IMR-90 (cell line): ENCODE measurements around the gene OPA3. TPM values are rescaled to one million over a fixed set of nuclear protein-coding genes. Genes with fewer than 3 reads are reported as not detected.

Experiments used
- ATAC-seq: fragments of 200-7000 bp; cut with Tn5 transposase; 2 replicates; pipeline ENCODE4 v1.9.1; 2020; ENCODE audit warnings: low read depth, mild to moderate bottlenecking, moderate library complexity
- BruUV-seq: library from RNA; stranded (reverse); fragments of 400-500 nt; replicated peaks from 2 replicates; lab custom pipeline; 2021; lab: Mats Ljungman, UMichigan
- CTCF ChIA-PET: fragments of 300-600 bp; formaldehyde crosslinking; extraction: SDS; loops from one replicate; lab custom pipeline; 2021; ENCODE audit warnings: antibody characterized with exemption; lab: Yijun Ruan, JAX
- POLR2A ChIA-PET: fragments of 300-600 bp; sonication (Branson Sonifier 250); formaldehyde crosslinking; loops from one replicate; lab custom pipeline; 2022; ENCODE audit warnings: antibody characterized with exemption; ENCODE audit not compliant: unreplicated experiment; lab: Charles Lee
- DNase-seq: peaks from one replicate; pipeline ENCODE4 v3.0.0; 2013
- H2AFZ ChIP-seq: replicated peaks from 2 replicates; pipeline ENCODE3; 2013; ENCODE audit warnings: low read length, mild to moderate bottlenecking; ENCODE audit not compliant: poor library complexity
- H2AK5ac ChIP-seq: 2 replicates; pipeline ENCODE4 v1.6.1; 2013; ENCODE audit warnings: low read depth, low read length, inconsistent platforms
- H2AK9ac ChIP-seq: replicated peaks from 2 replicates; pipeline ENCODE3; 2013; ENCODE audit warnings: mild to moderate bottlenecking, low read depth, low read length, moderate library complexity; ENCODE audit not compliant: poor library complexity
- H2BK120ac ChIP-seq: 2 replicates; pipeline ENCODE4 v1.6.1; 2013; ENCODE audit warnings: low read depth, low read length, inconsistent platforms
- H2BK15ac ChIP-seq: 3 replicates; pipeline ENCODE4 v1.6.1; 2013; ENCODE audit warnings: low read depth, low read length, inconsistent platforms
- H2BK20ac ChIP-seq: 2 replicates; pipeline ENCODE4 v1.6.1; 2013; ENCODE audit warnings: low read depth, mild to moderate bottlenecking, inconsistent platforms, low read length, moderate library complexity
- H2BK5ac ChIP-seq: 2 replicates; pipeline ENCODE4 v1.6.1; 2013; ENCODE audit warnings: mild to moderate bottlenecking, low read depth, low read length, inconsistent platforms; ENCODE audit not compliant: poor library complexity, severe bottlenecking
- H3K14ac ChIP-seq: replicated peaks from 2 replicates; pipeline ENCODE4 v1.6.1; 2013; ENCODE audit warnings: low read depth, low read length, inconsistent platforms
- H3K18ac ChIP-seq: 2 replicates; pipeline ENCODE4 v1.6.1; 2013; ENCODE audit warnings: low read depth, low read length, control low read depth
- H3K23ac ChIP-seq: 2 replicates; pipeline ENCODE4 v1.6.1; 2013; ENCODE audit warnings: low read depth, low read length, inconsistent platforms
- H3K27ac ChIP-seq: 2 replicates; pipeline ENCODE4 v1.5.1; 2013; ENCODE audit warnings: mild to moderate bottlenecking, control low read depth, low read length; ENCODE audit not compliant: insufficient read depth
- H3K27me3 ChIP-seq: 2 replicates; pipeline ENCODE4 v1.6.1; 2013; ENCODE audit warnings: low read length; ENCODE audit not compliant: control insufficient read depth, insufficient read depth
- H3K36me3 ChIP-seq: 2 replicates; pipeline ENCODE4 v1.6.1; 2013; ENCODE audit warnings: low read length, mixed read lengths; ENCODE audit not compliant: control insufficient read depth, insufficient read depth
- H3K4ac ChIP-seq: 2 replicates; pipeline ENCODE4 v1.6.1; 2013; ENCODE audit warnings: low read depth, low read length, inconsistent platforms
- H3K4me1 ChIP-seq: 2 replicates; pipeline ENCODE4 v1.6.1; 2013; ENCODE audit warnings: low read length, mixed read lengths; ENCODE audit not compliant: control insufficient read depth, insufficient read depth
- H3K4me2 ChIP-seq: 2 replicates; pipeline ENCODE4 v1.6.1; 2013; ENCODE audit warnings: low read depth, mild to moderate bottlenecking, control low read depth, low read length, moderate library complexity
- H3K4me3 ChIP-seq: 2 replicates; pipeline ENCODE4 v1.5.1; 2013; ENCODE audit warnings: low read depth, mild to moderate bottlenecking, control low read depth, low read length, moderate library complexity; ENCODE audit not compliant: insufficient read depth
- H3K56ac ChIP-seq: 2 replicates; pipeline ENCODE4 v1.6.1; 2013; ENCODE audit warnings: low read length, inconsistent platforms; ENCODE audit not compliant: insufficient read depth; ENCODE audit errors: extremely low read depth
- H3K79me1 ChIP-seq, 2 experiments: 2 replicates each; pipeline ENCODE4 v1.6.1; 2013; ENCODE audit warnings: low read length in 2 of 2, inconsistent platforms in 1 of 2, low read depth in 1 of 2
- H3K9ac ChIP-seq: 2 replicates; pipeline ENCODE4 v1.6.1; 2013; ENCODE audit warnings: low read depth, low read length, control low read depth
- H3K9me1 ChIP-seq: 2 replicates; pipeline ENCODE4 v1.6.1; 2013; ENCODE audit warnings: low read length, inconsistent platforms; ENCODE audit not compliant: insufficient read depth
- H3K9me3 ChIP-seq: 2 replicates; pipeline ENCODE4 v1.6.1; 2013; ENCODE audit warnings: low read length; ENCODE audit not compliant: control insufficient read depth, insufficient read depth
- H4K20me1 ChIP-seq: 2 replicates; pipeline ENCODE4 v1.6.1; 2013; ENCODE audit warnings: low read length, inconsistent platforms; ENCODE audit not compliant: insufficient read depth
- H4K5ac ChIP-seq: 2 replicates; pipeline ENCODE4 v1.6.1; 2013; ENCODE audit warnings: mild to moderate bottlenecking, low read depth, low read length, control low read depth
- H4K8ac ChIP-seq, 2 experiments: 2 replicates each; pipeline ENCODE4 v1.6.1; 2013; ENCODE audit warnings: low read depth in 2 of 2, low read length in 2 of 2, control low read depth in 1 of 2, inconsistent platforms in 1 of 2
- H4K91ac ChIP-seq: 2 replicates; pipeline ENCODE4 v1.6.1; 2013; ENCODE audit warnings: low read depth, low read length, inconsistent platforms; ENCODE audit not compliant: insufficient read depth
- BHLHE40 ChIP-seq: fragments of 150-350 bp; IDR thresholded peaks from 2 replicates; pipeline ENCODE4 v1.6.1; 2016; ENCODE audit warnings: mild to moderate bottlenecking, low read depth, low read length
- CEBPB ChIP-seq: IDR thresholded peaks from 2 replicates; pipeline ENCODE4 v1.6.1; 2012; ENCODE audit warnings: low read depth, low read length, improper control_type of control experiment
- CHD1 ChIP-seq: IDR thresholded peaks from 2 replicates; pipeline ENCODE4 v1.6.1; 2012; ENCODE audit warnings: low read depth, low read length, improper control_type of control experiment
- CTCF ChIP-seq: conservative IDR thresholded peaks from 2 replicates; pipeline ENCODE4 v1.5.1; 2012; ENCODE audit warnings: mild to moderate bottlenecking, low read depth, low read length, improper control_type of control experiment
- ELK1 ChIP-seq: fragments of 150-350 bp; IDR thresholded peaks from 2 replicates; pipeline ENCODE4 v1.6.1; 2016; ENCODE audit warnings: low read depth, mild to moderate bottlenecking, low read length, moderate library complexity, borderline replicate concordance
- FOS ChIP-seq: fragments of 150-350 bp; IDR thresholded peaks from 2 replicates; pipeline ENCODE4 v1.6.1; 2016; ENCODE audit warnings: low read depth, low read length
- MAFK ChIP-seq: IDR thresholded peaks from 2 replicates; pipeline ENCODE4 v1.6.1; 2012; ENCODE audit warnings: low read depth, low read length, improper control_type of control experiment
- MAZ ChIP-seq: IDR thresholded peaks from 2 replicates; pipeline ENCODE4 v1.6.1; 2012; ENCODE audit warnings: low read depth, mild to moderate bottlenecking, low read length, improper control_type of control experiment, moderate library complexity, borderline replicate concordance
- MXI1 ChIP-seq: IDR thresholded peaks from 2 replicates; pipeline ENCODE4 v1.6.1; 2012; ENCODE audit warnings: low read depth, mild to moderate bottlenecking, low read length, moderate library complexity, borderline replicate concordance
- POLR2A ChIP-seq: IDR thresholded peaks from 2 replicates; pipeline ENCODE4 v1.6.1; 2012; ENCODE audit warnings: mild to moderate bottlenecking, low read depth, low read length
- RAD21 ChIP-seq: IDR thresholded peaks from 2 replicates; pipeline ENCODE4 v1.6.1; 2012; ENCODE audit warnings: low read length, improper control_type of control experiment
- USF2 ChIP-seq: fragments of 150-350 bp; IDR thresholded peaks from 2 replicates; pipeline ENCODE4 v1.6.1; 2017; ENCODE audit warnings: mild to moderate bottlenecking, antibody characterized with exemption, low read length, low read depth
- WGBS, 2 experiments: methylation state at CpG; one replicate each; pipeline versions ENCODE4 v1.1.5 to v1.1.7; 2013; ENCODE audit warnings: missing lambda C conversion rate in 2 of 2; ENCODE audit not compliant: insufficient read length in 1 of 2; ENCODE audit errors: extremely low coverage in 2 of 2; 5-methylcytosine and 5-hydroxymethylcytosine counted together
- dilution Hi-C: fragments of 300-500 bp; cut with HindIII; formaldehyde crosslinking; loops from one replicate; pipeline ENCODE4 v1.14.3; 2018; ENCODE audit warnings: low sequenced_read_pairs; ENCODE audit not compliant: unreplicated experiment
- in situ Hi-C: fragments of 300-500 bp; cut with MboI; formaldehyde crosslinking; loops from 3 replicates; pipeline ENCODE4 v1.14.3; 2019; ENCODE audit warnings: low sequenced_read_pairs, inconsistent platforms, mixed read lengths
- intact Hi-C: fragments of 100-400 bp; cut with micrococcal nuclease; formaldehyde crosslinking; loops from 2 replicates; pipeline ENCODE4 v1.10.0; 2022
- polyA plus RNA-seq, 3 experiments: library from polyadenylated mRNA; depleted of rRNA; stranded (reverse); fragments of >200 nt; gene quantifications; 2 replicates each; pipeline ENCODE4 v1.2.3, GENCODE V29; 2012; ENCODE audit warnings: low replicate concordance in 1 of 3
- total RNA-seq: library from RNA; depleted of rRNA; stranded (reverse); fragments of >200 nt; gene quantifications from 2 replicates; pipeline ENCODE4 v1.2.3, GENCODE V29; 2012

OPA3 gene
- total and polyA plus RNA-seq, 2 of the 4 experiments (the other 2 are of a cell fraction), result 5.2 to 9.6 TPM

GRCh38 chr19:45499196-45500180 is 85.1 kb downstream of the OPA3 start:
- no peak overlapping the region for H4K8ac ChIP-seq
- dilution Hi-C loops, result no loop called here
- no TSS peak for BruUV-seq

More at GRCh38 chr19:45499196-45500180, 85.1 kb downstream of the OPA3 start:
- H4K91ac ChIP-seq, result no peak overlapping the region
- H3K23ac ChIP-seq, result no peak overlapping the region
- no peak overlapping the region for H3K14ac ChIP-seq
- H3K18ac ChIP-seq, result no peak overlapping the region
- intact Hi-C loops, result no loop called here
- ATAC-seq (no peak), DNase-seq (no peak)
- peaks cover 6% of the 10 kb centered on the region; the same call in 1 of the 2 replicates for H3K27me3 ChIP-seq
- H4K20me1 ChIP-seq, result no peaks in the 10 kb centered on the region
- H4K5ac ChIP-seq, result no peak overlapping the region
- peak overlapping the region; percentile 93 for H2AFZ ChIP-seq
- no peak overlapping the region for H3K9ac ChIP-seq
- H3K56ac ChIP-seq, result no peak overlapping the region
- no peak overlapping the region for H2BK20ac ChIP-seq
- no peak overlapping the region for H3K4me3 ChIP-seq
- TF ChIP-seq CHD1 (no peak), RAD21 (no peak), BHLHE40 (no peak), CTCF (no peak), MAZ (no peak), FOS (no peak), USF2 (no peak), MXI1 (no peak), POLR2A (no peak), MAFK (no peak), CEBPB (no peak), ELK1 (no peak)
- peaks cover 10% of the 10 kb centered on the region for H3K9me1 ChIP-seq
- H2BK5ac ChIP-seq, result no peak overlapping the region
- no peak overlapping the region for H3K4ac ChIP-seq
- POLR2A ChIA-PET, result no interaction called here
- CTCF ChIA-PET, result interaction anchor here (0.6 to 1.1 kb wide), 3 partner anchors 21 to 107 kb away, joined by 3 to 5 read pairs (median 4); no protein-coding TSS in a partner anchor
- in situ Hi-C loops, result no loop called here
- H2AK9ac ChIP-seq, result peak overlapping the region; percentile 85
- no peak overlapping the region for H3K27ac ChIP-seq
- H3K9me3 ChIP-seq, result no peaks in the 10 kb centered on the region
- no peaks in the 10 kb centered on the region for H3K36me3 ChIP-seq
- H3K4me2 ChIP-seq, result no peak overlapping the region
- 1% methylated on average over 16 of the region's 37 CpGs; no CpG with 5 or more reads in 1 of the 2 experiments for WGBS, 2 experiments
- H3K79me1 ChIP-seq, result peaks cover 0 to 2% of the 10 kb centered on the region in 2 experiments; a peak in 1 of 4 replicates
- H3K4me1 ChIP-seq, result no peaks in the 10 kb centered on the region
- H2AK5ac ChIP-seq, result peak overlapping the region; percentile 3; the same call in 1 of the 2 replicates
- H2BK15ac ChIP-seq, result no peak overlapping the region
- no peak overlapping the region for H2BK120ac ChIP-seq
